GM19463 (cell line): ENCODE measurements around the gene GPLD1.

Experiments used
- ATAC-seq: cut with Tn5 transposase; IDR thresholded peaks from one replicate; pipeline ENCODE4 v1.9.1; 2021; ENCODE audit warnings: mild to moderate bottlenecking, moderate library complexity; ENCODE audit not compliant: unreplicated experiment

The GPLD1 gene

DNA sequence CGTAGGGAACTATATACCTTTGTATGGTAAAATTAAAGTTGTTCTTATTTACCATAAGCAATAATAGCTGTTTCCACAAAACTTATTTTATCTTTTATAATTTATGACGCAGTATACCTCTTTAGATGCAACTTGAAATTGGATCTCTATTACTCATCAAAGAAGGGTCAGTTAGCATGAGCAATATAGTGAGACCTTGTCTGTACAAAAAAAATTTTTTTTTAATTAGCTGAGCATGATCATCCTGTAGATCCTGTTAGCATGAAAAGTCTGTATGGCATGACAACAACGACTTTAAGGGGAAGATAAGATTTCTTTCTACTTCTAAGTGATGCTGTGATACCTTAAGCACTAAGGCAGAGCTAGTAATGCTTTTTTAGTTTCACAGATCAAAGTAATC, 11.3 kb upstream of the GPLD1 start:
- ATAC-seq = no peak

DNA sequence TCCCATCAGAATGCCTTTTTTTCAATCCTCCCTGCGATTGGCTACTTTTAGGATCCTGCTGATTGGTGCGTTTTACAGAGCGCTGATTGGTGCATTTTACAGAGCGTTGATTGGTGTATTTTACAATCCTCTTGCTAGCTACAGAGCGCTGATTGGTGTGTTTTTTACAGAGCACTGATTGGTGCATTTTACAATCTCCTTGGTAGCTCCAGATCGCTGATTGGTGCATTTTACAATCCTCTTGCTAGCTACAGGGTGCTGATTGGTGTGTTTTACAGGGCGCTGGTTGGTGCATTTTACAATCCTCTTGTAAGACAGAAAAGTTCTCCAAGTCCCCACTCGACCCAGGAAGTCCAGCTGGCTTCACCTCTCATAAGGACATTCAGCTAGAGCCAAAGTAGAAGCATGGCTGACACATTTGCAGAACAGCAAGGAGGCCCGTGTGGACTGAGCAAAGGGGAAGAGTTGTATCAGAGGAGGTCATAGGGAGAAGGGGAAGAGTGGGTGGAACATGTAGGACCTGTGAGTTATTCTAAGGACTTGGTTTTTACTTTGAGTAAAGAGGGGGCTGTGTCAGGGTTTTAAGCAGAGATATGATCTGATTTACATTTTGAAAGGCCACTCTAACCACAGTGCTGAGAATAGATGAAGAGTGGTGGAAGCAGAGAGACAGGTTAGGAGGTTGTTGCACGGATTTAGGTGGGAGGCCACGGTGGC, 8.0 kb upstream of the GPLD1 start:
- no peak for ATAC-seq

DNA sequence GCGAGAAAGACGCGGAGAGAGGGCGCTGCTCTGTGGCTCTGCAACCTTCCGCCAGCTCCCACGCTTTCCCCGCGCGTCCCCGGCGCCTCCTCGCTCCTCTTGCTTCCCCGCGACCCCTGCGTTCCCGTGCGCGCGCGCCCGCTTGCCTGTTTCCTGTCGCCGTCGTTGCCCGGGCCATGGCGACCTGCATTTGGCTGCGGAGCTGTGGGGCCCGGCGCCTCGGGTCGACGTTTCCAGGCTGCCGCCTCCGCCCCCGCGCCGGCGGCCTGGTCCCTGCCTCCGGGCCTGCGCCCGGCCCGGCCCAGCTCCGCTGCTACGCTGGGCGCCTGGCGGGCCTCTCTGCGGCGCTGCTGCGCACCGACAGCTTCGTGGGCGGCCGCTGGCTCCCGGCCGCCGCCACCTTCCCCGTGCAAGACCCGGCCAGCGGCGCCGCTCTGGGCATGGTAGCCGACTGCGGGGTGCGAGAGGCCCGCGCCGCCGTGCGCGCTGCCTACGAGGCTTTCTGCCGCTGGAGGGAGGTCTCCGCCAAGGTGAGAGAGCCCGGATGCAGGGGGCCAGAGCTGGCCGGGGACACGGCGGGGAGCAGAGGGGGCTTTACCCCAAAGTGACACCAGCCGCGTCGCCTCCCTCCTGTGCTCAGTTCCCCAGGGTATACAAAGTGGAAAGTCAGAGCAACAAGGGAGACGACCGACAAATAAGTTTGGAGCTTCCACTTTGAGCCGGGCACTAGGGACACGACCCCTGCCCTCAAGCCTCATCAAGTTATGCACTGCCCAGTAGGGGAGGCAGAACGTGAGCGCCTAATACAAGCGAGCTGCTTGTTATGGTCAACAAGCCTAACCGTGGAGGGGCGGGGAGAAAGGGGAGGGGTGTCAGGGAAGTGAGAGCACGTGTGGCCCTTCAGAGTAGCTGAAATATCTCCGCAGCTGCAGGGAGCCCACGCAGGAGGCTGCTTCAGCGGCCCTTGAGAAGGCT, 5.7 kb upstream of the GPLD1 start, which contains the start of gene ALDH5A1:
Gene ALDH5A1 (plus strand): TSS at position 149 of the 975 bp plus-strand sequence. CDS start 28 bp downstream, at position 177.
- ATAC-seq = peak; percentile 61

DNA sequence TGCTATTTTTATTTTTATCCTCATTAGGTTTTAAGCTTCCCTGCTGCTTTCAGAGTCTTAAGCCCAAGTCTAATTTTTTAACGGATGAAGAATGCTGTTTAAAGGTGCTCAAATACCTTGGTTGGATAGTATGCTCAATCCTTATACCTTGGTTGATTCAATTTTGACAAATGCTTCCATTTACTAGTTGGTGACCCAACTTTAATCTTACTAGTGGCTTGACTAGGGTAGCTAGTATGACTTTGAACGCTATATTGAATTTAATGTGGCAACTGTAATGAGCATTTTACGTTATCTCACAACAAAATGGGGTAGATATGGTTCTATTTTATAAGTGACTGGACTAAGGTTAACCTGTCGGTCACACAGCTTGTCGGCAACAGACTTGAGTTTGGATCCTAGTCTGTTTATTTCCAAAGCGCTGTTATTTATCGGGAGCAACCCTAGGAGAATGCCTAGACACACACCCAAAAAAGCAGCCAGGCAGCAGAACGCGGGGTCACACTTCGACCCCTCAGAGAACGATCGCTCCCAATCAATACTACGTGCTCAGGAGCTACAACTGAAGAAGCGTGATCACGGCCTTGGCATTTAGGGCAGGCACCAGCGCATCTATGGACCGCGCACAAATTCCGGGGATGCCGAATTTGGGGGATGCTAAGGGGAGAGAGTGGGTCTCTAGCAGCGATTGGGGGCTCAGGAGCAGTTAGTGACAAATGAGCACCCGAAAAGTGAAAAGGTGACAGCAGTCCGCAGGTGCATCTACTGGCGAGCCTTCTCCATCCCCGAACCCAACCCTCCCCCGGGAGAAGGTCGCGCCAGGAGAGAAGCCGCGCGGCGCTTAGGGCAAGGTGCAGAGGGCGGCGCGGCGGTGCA, 4.8 kb upstream of the GPLD1 start:
- peak; percentile 1 for ATAC-seq

DNA sequence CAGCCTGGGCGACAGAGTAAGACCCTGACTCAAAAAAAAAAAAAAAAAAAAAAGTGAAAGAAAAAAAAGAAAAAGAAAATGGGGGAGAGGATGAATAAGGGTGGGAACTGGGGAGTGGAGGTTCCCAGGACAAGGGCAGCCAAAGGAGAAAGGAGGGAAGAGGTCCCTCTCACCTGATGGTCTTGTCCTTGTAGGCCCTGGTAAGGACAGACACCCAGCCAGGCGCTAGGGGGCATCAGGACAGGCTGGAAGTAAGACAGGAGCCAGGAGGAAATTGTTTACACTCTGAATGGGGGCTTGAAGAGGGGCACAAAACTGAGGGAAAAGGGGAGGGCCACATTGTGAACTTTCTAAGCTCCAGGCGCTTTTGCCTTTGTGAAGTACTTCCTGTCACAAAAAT, 3.1 kb upstream of the GPLD1 start:
- no peak for ATAC-seq

DNA sequence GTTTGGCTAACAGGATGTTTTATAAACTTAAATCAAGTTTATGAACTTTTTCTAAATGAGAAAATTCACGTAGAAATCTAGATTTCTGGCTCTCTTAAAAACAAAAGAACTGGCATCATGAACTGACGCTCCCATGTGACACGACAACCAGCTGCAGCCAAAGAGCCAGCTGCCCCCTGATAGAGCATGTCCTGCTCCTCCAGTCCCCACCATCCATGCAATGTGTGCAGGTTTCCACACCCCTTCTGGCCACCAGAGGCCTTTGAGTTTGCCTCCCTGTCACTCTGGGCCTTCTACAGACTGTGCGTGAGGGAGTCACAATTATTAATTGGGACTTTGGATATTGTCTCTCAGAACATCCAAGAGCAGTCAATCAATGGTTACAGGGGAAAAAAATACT, 1.6 kb upstream of the GPLD1 start:
- ATAC-seq = no peak

DNA sequence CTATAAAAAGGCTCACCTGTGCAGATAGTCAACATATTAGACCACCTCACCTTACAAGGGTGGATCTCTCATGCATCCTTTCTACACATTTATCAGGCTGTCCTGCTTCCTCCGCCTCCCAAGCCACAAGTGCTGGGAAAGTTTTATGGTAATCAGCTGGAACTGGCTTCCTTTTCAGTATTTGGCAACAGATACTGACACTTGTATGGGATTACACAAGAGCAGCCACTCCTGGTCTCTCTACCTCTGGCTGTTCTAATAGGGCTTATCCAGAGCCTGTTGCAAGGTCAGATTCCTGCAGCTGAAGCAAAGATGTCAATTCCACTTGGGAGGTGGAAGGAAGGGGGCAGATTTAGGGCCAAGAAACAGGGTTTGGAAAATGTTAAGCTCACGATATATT, 503 bp upstream of the GPLD1 start:
- no peak for ATAC-seq

DNA sequence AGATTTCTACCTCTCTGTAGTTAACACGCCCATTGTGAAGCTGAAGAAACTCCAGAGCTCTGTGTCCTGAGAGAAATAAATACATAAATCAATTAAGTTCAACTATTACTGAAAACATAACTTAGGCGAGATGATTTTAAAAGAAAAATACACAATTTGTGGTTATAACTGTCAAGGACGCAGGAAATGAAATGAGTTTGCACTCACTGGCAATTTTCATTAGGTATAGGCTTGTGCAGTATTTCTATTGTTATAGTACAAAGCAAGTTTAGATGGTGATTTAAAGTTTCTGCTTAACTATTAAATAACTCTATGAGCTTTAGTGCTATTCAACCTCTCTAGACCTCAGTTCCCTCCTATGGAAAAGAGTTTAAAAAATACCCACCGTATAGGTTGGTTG, 3.3 kb downstream of the GPLD1 start:
- ATAC-seq = no peak

DNA sequence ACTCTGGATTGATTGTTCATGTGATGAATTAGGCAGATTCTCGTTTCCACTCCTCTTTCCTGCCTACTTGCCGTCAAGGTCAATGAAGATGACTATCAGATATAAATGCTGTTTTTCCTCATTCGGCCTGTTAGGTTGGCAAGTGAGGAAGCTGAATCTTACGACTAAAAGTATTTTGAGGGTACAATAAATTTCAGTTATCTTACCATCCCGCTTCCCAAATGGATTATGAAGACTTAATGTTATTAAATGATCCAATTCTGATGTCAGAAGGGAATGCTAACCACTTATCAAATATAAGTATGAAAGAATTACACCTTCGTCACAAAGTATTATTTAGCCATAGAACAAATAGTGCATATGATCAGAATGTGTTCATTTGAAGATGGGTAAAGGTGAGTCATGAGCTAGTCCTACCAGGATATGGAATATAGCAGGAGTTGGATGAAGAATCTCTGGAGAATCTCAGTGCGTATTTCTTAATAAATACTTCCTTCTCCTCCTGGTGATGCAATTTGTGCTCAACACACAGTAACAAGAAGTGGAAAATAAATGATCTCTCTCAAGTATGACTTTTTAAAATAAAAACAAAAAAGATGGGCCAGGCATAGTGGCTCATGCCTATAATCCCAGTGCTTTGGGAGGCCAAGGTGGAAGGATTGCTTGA, 4.6 kb downstream of the GPLD1 start:
- ATAC-seq = no peak

DNA sequence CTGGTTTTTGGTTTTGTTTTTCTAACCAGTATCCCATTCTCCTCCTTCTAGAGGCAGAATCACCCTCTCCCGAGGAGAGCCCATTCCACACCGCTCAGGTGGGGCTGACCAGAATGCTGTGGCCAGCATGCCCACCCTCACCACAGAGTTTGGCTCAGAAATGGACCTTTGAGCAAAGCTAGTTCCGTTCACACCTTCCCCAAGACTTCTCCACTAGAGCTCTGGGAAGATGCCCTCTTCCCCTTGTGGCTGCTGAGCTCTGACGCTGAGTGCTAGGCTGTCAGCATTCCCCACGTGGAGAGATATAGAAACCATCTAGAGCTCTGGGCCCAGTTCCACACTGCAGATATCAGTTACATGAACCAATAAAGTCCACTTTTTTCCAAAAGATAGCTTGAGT, 7.9 kb downstream of the GPLD1 start:
- ATAC-seq = no peak

DNA sequence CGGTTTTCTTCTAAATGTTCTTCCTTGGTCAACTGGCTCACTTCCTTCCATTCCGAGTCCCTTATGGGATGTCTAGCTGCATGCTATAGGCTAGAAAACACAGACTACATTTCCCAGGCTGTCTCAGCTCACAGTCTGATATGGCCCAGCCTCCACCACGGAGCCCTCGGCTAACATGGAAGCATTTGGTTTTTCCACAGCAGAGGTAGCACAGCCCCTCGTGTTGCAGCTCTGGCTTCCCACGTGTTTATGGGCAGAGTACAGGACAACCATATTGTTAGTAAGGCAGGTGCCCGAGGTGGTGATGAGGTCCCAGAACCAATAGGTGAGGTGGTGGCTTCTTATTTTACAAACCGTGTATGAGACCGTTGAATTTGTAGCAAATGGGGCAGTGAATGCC, 8.7 kb downstream of the GPLD1 start:
- ATAC-seq = no peak

DNA sequence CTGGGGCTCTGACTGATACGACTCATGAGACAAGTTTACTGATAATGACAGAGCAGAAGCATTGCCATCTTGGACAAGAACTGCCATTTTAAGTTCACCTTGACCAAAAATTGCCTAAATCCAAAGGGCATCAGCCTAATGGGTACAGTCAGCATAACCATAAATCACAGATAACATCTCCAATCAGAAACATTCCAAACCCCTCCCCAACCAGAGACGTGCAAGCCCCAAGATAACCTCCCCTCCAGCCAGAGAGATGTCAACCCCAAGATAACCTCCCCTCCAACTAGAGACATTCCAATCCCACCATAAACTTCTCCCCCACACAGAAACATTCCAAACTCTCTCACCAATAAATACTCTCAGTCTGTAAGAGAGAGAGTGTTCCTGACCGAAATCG, 10.5 kb downstream of the GPLD1 start:
- no peak for ATAC-seq

DNA sequence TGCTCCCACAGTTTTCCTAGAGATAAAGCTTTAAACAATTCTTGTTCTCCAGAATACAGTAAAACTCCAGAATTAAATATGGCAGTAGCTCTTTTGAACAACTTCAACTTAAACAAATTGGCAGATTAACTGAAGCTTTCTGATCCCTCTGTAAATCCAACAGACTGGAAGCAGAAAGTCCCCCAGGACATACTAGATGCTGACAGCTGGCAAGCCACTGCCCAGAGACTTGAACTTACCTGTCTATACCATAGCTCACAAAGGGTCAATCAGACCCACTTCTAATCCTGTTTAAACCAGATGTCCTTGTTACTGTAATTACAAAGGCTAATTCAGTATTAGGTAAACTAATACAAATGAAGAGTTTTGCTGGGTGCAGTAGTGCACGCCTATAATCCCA, 12.3 kb downstream of the GPLD1 start:
- ATAC-seq = no peak

DNA sequence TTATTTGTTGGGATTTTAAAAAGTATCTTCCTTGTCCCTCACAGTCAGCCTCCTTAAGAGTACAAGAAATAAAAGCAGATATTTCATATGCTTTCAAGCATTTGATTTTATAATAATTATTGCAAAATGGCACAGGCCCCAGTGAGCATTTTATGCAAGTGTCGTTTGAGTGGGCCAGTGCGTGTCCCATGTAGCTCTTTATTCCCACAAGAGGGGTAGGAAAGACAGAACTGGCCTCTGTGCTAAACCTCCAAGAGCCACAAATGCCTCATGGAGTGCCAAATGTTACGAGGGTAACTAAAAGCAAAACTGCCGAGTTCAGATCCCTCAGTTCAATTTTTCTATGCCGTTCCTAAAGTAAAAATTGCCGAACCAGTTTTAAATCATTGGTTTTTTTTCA, 12.7 kb downstream of the GPLD1 start:
- ATAC-seq = no peak

DNA sequence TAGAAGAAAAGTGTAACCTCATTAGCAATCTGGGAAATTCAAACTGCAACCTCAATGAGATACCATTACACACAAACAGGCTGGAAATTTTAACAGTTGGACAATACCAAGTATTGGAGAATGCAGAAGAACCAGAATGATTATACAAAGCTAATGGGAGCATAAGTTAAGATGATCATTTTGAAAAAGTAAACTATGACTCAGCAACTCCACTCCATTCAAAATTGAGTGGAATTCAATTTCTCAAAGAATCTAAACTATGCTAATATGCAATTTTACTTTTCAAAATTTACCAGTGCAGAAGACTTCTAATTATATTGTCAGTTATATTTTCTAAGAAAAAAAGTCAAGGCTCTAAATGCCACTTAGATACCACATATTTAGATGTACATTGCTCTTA, 17.2 kb downstream of the GPLD1 start:
- no peak for ATAC-seq

DNA sequence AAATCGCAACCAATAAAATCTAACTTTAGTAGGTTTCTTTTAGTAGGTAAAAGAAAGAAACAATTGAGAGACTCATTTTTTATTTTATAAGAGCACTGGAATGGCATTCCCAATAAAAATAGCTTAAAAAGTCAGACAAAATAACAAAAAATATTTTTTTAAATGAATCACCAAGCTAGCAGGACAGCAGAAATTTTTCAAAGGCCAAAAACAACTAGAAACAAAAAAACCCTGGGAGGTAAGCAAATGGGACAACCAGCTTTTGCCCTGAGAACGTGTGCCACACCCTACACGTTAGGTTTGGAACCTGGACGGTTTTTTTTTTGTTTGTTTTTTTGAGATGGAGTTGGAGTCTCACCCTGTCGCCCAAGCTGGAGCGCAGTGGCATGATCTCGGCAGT, 19.6 kb downstream of the GPLD1 start:
- no peak for ATAC-seq

DNA sequence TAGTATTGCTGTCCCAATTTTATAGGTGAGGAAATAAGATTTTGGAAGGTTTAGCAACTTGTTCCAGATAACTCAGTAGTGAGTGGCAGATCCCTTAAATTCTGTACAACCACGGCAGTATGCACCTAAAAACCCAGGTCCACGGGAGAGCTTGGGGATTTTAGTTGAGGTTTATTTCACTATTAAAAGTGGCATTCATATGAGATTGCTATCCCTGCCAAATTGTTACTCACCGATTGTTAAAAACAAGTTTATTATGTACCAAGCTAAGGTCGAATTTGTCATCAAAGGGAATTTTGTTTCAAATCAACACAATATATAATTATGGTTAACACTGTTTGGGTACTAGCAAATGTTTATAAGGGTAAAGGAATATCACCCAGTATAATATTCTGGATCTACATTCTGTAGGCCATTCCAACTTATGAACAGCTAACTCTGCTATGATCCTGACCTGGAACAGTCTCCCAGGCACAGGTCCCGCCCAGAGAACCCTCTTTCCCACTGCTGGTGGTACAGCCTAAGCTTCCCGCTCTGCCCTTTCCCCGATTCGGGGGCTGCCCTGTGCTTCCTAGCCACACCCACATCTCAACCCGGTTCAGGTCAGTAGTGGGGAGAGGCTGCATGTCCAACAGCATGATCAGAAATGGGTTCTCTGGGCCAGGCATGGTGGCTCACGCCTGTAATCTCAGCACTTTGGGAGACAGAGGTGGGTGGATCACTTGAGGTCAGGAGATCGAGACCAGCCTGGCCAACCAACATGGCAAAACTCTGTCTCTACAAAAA, 24.9 kb downstream of the GPLD1 start:
- no peak for ATAC-seq

DNA sequence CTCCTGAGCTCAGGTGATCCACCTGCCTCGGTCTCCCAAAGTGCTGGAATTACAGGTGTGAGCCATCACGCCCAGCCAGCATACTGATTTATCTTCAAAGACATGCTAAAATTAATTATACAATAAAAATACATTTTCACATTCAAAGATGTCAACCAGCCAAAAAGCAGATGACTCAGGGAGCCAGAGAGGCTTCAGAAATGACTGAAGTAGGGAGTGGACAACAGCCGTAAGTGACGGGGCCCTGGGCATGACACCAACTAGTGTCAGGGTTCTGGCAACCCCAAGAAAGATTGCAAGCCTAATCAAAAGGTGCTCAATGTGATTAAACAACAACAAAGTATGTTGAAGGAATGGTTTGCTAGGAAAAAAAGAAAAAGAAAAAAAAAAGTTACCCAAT, 28.4 kb downstream of the GPLD1 start:
- no peak for ATAC-seq

DNA sequence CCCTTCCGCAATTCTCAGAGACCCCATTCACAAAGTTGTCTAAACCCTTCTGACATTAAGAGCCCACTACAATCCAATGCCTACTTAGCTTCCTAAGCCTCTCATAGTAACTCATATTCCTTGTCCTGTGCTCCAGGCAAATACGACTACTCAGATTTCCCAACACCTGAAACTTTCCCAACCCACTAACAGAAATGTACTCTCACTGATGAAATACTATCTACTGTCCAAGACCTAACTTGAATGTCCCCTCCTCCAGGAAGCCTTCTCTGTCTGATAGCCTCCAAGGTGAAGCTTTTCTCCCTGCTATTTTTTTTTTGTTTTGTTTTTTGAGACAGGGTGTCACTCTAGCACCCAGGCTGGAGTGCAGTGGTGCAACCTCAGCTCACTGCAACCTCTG, 30.4 kb downstream of the GPLD1 start:
- ATAC-seq = no peak

DNA sequence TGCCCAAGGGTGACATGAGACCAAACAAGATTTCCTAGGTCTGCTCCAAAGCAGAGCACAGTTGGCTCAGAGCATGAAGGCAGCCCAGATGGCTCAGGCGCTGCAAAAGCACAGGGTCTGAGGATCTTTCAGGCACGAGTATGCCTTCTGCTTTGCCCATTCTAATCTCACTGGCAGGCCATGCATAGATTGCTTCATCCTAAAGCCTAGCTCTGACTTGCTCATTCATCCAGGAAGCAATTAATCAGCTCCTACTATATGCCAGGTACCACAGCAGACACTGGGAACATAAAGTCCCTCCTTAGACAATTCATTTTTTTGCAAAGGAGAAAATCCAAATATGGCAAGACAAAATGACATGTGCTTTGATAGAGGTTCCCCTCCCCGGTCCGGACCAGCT, 31.2 kb downstream of the GPLD1 start:
- ATAC-seq = no peak
